ENCODE measurements around the gene MTRF1L.

The MTRF1L gene

DNA sequence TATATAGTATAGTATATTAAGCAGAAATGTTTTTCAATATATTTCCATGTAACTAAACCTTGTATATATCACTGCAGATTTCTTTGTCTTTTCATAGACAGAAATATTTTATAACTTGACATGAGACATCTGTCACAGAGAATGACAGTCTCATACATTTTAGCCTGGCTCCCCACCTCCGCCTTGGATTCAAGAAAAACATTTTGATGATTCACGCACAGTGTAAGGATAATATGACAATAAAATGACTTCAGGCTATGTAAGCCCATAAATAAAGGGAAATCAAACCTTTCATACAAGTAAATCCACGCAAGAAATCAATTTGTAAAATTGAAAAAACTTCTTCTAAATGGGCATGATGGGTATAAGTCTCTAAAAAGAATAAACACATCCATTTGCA is 56.0 kb downstream of the MTRF1L start:
- H3K4me3 ChIP-seq (IDR thresholded peaks at IDR 0.05; ENCODE audit: insufficient read depth, low read depth, low read length), result no peak overlapping the region
- no peaks in the 10 kb centered on the region for H3K4me1 ChIP-seq (ENCODE audit: low read depth, poor library complexity, severe bottlenecking)
- TF ChIP-seq CTCF (conservative IDR thresholded peaks at IDR 0.05; ENCODE audit: low read depth, low read length), result no peak
- H3K27me3 ChIP-seq (ENCODE audit: insufficient read depth, low read depth), result no peaks in the 10 kb centered on the region
- H3K4me2 ChIP-seq, result no peak overlapping the region
- no peaks in the 10 kb centered on the region for H3K79me2 ChIP-seq (ENCODE audit: insufficient read depth, low read depth)
- H2AFZ ChIP-seq (ENCODE audit: low read depth), result no peak overlapping the region
- no peaks in the 10 kb centered on the region for H4K20me1 ChIP-seq (ENCODE audit: insufficient read depth)
- no peak overlapping the region for H3K27ac ChIP-seq
- no peaks in the 10 kb centered on the region for H3K36me3 ChIP-seq (ENCODE audit: insufficient read depth)
- H3K9ac ChIP-seq, result no peak overlapping the region

- Histone ChIP-seq H3K27ac (no peak overlapping the region), H3K4me2 (no peak overlapping the region), H3K4me3 (IDR thresholded peaks at IDR 0.05; ENCODE audit: insufficient read depth, low read depth, low read length) (no peak overlapping the region), H3K27me3 (ENCODE audit: insufficient read depth, low read depth) (no peaks in the 10 kb centered on the region), H3K36me3 (ENCODE audit: insufficient read depth) (no peaks in the 10 kb centered on the region), H3K4me1 (ENCODE audit: low read depth, poor library complexity, severe bottlenecking) (no peaks in the 10 kb centered on the region), H2AFZ (ENCODE audit: low read depth) (no peak overlapping the region), H3K79me2 (ENCODE audit: insufficient read depth, low read depth) (no peaks in the 10 kb centered on the region), H4K20me1 (ENCODE audit: insufficient read depth) (no peaks in the 10 kb centered on the region), H3K9ac (no peak overlapping the region)
- no peak for TF ChIP-seq CTCF (conservative IDR thresholded peaks at IDR 0.05; ENCODE audit: low read depth, low read length)
Measured at GRCh38 chr6:152943260-152943897, 59.1 kb downstream of the MTRF1L start.

DNA sequence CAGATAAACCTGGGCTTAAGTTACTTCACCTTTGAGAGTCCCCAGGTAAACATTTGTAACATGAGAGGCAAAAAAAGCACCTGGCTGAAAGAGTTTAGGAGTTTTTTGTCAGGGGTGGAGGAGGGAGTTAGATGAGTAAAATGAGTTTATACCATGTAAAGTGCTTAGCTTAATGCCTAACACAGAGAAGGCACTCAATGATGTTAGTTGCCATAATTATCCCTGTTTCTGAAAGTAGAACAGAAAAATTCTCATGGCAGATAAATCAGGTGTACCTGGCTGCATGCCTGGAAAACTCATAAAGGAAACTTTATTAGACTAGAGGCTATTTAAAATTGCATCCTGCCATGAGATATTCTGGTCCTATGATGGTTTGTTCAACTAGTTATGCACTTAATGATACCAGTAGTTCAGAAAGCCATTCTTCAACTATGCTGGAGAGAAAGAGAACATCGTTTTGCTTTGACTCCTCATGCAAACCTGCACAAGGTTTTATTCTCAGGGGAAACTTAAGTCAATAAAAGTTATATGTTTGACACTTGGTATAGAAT is 60.1 kb downstream of the MTRF1L start:
- Histone ChIP-seq H3K4me1 (ENCODE audit: low read depth, poor library complexity, severe bottlenecking) (no peaks in the 10 kb centered on the region), H3K79me2 (ENCODE audit: insufficient read depth, low read depth) (no peaks in the 10 kb centered on the region), H3K27me3 (ENCODE audit: insufficient read depth, low read depth) (no peaks in the 10 kb centered on the region), H3K9ac (no peak overlapping the region), H4K20me1 (ENCODE audit: insufficient read depth) (no peaks in the 10 kb centered on the region), H2AFZ (ENCODE audit: low read depth) (no peak overlapping the region), H3K27ac (no peak overlapping the region), H3K36me3 (ENCODE audit: insufficient read depth) (no peaks in the 10 kb centered on the region), H3K4me2 (no peak overlapping the region), H3K4me3 (IDR thresholded peaks at IDR 0.05; ENCODE audit: insufficient read depth, low read depth, low read length) (no peak overlapping the region)
- TF ChIP-seq CTCF (conservative IDR thresholded peaks at IDR 0.05; ENCODE audit: low read depth, low read length), result no peak

GRCh38 chr6:152941746-152942145 is 60.8 kb downstream of the MTRF1L start:
- Histone ChIP-seq H3K4me3 (IDR thresholded peaks at IDR 0.05; ENCODE audit: insufficient read depth, low read depth, low read length) (no peak overlapping the region), H3K9ac (no peak overlapping the region), H3K4me2 (no peak overlapping the region), H3K27ac (no peak overlapping the region), H3K79me2 (ENCODE audit: insufficient read depth, low read depth) (no peaks in the 10 kb centered on the region), H2AFZ (ENCODE audit: low read depth) (no peak overlapping the region), H3K4me1 (ENCODE audit: low read depth, poor library complexity, severe bottlenecking) (no peaks in the 10 kb centered on the region), H4K20me1 (ENCODE audit: insufficient read depth) (no peaks in the 10 kb centered on the region), H3K27me3 (ENCODE audit: insufficient read depth, low read depth) (no peaks in the 10 kb centered on the region), H3K36me3 (ENCODE audit: insufficient read depth) (no peaks in the 10 kb centered on the region)
- no peak for TF ChIP-seq CTCF (conservative IDR thresholded peaks at IDR 0.05; ENCODE audit: low read depth, low read length)

Data from KMS-11 (cell line).